Natural killer cell (primary cell): ENCODE results near the gene ACTL9. TPM values are rescaled to one million over a fixed set of nuclear protein-coding genes. Genes with fewer than 3 reads are reported as not detected.
"Not testable (repeated sequence)": the region's sequence is repeated elsewhere in the genome, so short reads cannot be mapped to it uniquely, and the experiment has no call there.

Source experiments
- ATAC-seq, 3 donors: fragments of 150-1000 bp in 2 of 3; fragments of 200-7000 bp in 1 of 3; cut with Tn5 transposase; 1 replicate in 1 of 3; 2 replicates in 2 of 3; pipeline ENCODE4 v1.10.0; 2021; ENCODE audit warnings: mild to moderate bottlenecking in 2 of 3, moderate library complexity in 2 of 3
- DNase-seq, 2 donors: peaks; one replicate each; pipeline versions ENCODE4 v3.0.0 to v3.0.0-alpha.2; 2013 to 2021; ENCODE audit warnings: mixed read lengths in 1 of 2
- H3K27ac ChIP-seq: one replicate; pipeline ENCODE4 v1.5.1; 2013; ENCODE audit warnings: mild to moderate bottlenecking, low read length
- H3K27me3 ChIP-seq: one replicate; pipeline ENCODE4 v1.6.1; 2013; ENCODE audit warnings: low read length; ENCODE audit not compliant: control insufficient read depth, insufficient read depth
- H3K36me3 ChIP-seq: one replicate; pipeline ENCODE4 v1.6.1; 2013; ENCODE audit warnings: low read length; ENCODE audit not compliant: control insufficient read depth, insufficient read depth
- H3K4me1 ChIP-seq: one replicate; pipeline ENCODE4 v1.6.1; 2013; ENCODE audit warnings: low read length; ENCODE audit not compliant: control insufficient read depth, insufficient read depth
- H3K4me3 ChIP-seq: one replicate; pipeline ENCODE4 v1.5.1; 2013; ENCODE audit warnings: low read length
- H3K9me3 ChIP-seq: one replicate; pipeline ENCODE4 v1.6.1; 2013; ENCODE audit warnings: low read length; ENCODE audit not compliant: control insufficient read depth, insufficient read depth
- H3K27ac Mint-ChIP-seq, 2 donors: one replicate each; pipeline ENCODE4 v1.8.0; 2022; ENCODE audit warnings: mild to moderate bottlenecking in 2 of 2, mixed read lengths in 2 of 2, moderate library complexity in 1 of 2
- H3K27me3 Mint-ChIP-seq, 2 donors: one replicate each; pipeline ENCODE4 v1.8.0; 2022; ENCODE audit warnings: low read depth in 2 of 2, mixed read lengths in 2 of 2
- H3K36me3 Mint-ChIP-seq: one replicate; pipeline ENCODE4 v1.8.0; 2022; ENCODE audit warnings: mixed read lengths
- H3K4me1 Mint-ChIP-seq, 2 donors: one replicate each; pipeline ENCODE4 v1.8.0; 2022; ENCODE audit warnings: mixed read lengths in 2 of 2
- H3K4me3 Mint-ChIP-seq: one replicate; pipeline ENCODE4 v1.8.0; 2022; ENCODE audit warnings: mild to moderate bottlenecking, moderate library complexity, mixed read lengths
- H3K9me3 Mint-ChIP-seq, 2 donors: one replicate each; pipeline ENCODE4 v1.8.0; 2022; ENCODE audit warnings: mixed read lengths in 2 of 2
- CTCF ChIP-seq: fragments of 200-600 bp; IDR thresholded peaks from one replicate; pipeline ENCODE4 v1.8.0; 2022; ENCODE audit warnings: antibody characterized with exemption
- WGBS: methylation state at CpG from one replicate; pipeline ENCODE4 v1.1.7; 2013; ENCODE audit warnings: missing lambda C conversion rate; ENCODE audit not compliant: insufficient coverage; 5-methylcytosine and 5-hydroxymethylcytosine counted together
- intact Hi-C: fragments of 100-400 bp; cut with micrococcal nuclease; formaldehyde crosslinking; loops from one replicate; pipeline ENCODE4 v1.14.2; 2022
- total RNA-seq, 4 donors: library from RNA; stranded (reverse); fragments of 120-200 nt in 1 of 4; gene quantifications; one replicate each; pipeline versions ENCODE4 v1.2.3 to v1.2.4, GENCODE V29; 2013 to 2022

Gene ACTL9
- total RNA-seq, 3 donors from 2014 or later (not counting 1 experiment from before 2014, with no cell fraction given) = not detected

- Histone ChIP-seq H3K27me3 (no peaks in the 10 kb centered on the region), H3K4me1 (no peaks in the 10 kb centered on the region), H3K36me3 (no peaks in the 10 kb centered on the region), H3K27ac (no peak overlapping the region), H3K9me3 (no peaks in the 10 kb centered on the region), H3K4me3 (no peak overlapping the region)
- Mint-ChIP-seq H3K9me3 (peaks cover 0 to 3% of the 10 kb centered on the region in 2 donors), H3K27ac (no peak overlapping the region), H3K4me1 (no peaks in the 10 kb centered on the region), H3K36me3 (no peaks in the 10 kb centered on the region), H3K27me3 (peaks cover 26 to 46% of the 10 kb centered on the region in 2 donors), H3K4me3 (no peak overlapping the region)
- no peak for TF ChIP-seq CTCF
- WGBS = 81% methylated on average over 3 of the region's 3 CpGs
- DNase-seq (no peak), ATAC-seq (no peak)
- intact Hi-C loops = no loop called here
Measured at GRCh38 chr19:8724276-8724675, 25.7 kb upstream of the ACTL9 start.

GRCh38 chr19:8722032-8722431 is 23.4 kb upstream of the ACTL9 start:
- Histone ChIP-seq H3K4me3 (no peak overlapping the region), H3K27me3 (no peaks in the 10 kb centered on the region), H3K4me1 (no peaks in the 10 kb centered on the region), H3K27ac (no peak overlapping the region), H3K36me3 (no peaks in the 10 kb centered on the region), H3K9me3 (no peaks in the 10 kb centered on the region)
- ATAC-seq (no peak), DNase-seq (no peak)
- Mint-ChIP-seq H3K27me3 (peaks cover 30 to 46% of the 10 kb centered on the region in 2 donors), H3K9me3 (peaks cover 0 to 3% of the 10 kb centered on the region in 2 donors), H3K4me3 (no peak overlapping the region), H3K4me1 (no peaks in the 10 kb centered on the region), H3K36me3 (no peaks in the 10 kb centered on the region), H3K27ac (no peak overlapping the region)
- no peak for TF ChIP-seq CTCF
- intact Hi-C loops = no loop called here
- 60% methylated on average over 1 of the region's 2 CpGs for WGBS

GRCh38 chr19:8721334-8721733 is 22.7 kb upstream of the ACTL9 start, which contains the start of gene OR2Z1:
Gene OR2Z1, plus strand, starts transcription at chr19:8721634. Its CDS starts 9,395 bp downstream, at chr19:8731029.
- H3K27me3 ChIP-seq = no peaks in the 10 kb centered on the region
- no peaks in the 10 kb centered on the region for H3K36me3 ChIP-seq
- intact Hi-C loops = no loop called here
- H3K9me3 ChIP-seq = no peaks in the 10 kb centered on the region
- Mint-ChIP-seq H3K9me3 (peaks cover 0 to 3% of the 10 kb centered on the region in 2 donors), H3K27me3 (peaks cover 30 to 46% of the 10 kb centered on the region in 2 donors), H3K27ac (no peak within 1 kb of the TSS), H3K4me1 (no peaks in the 10 kb centered on the region), H3K4me3 (no peak within 1 kb of the TSS), H3K36me3 (no peaks in the 10 kb centered on the region)
- DNase-seq = no peak
- no peak within 1 kb of the TSS for H3K27ac ChIP-seq
- 48% methylated on average over 1 of the region's 1 CpG for WGBS
- H3K4me1 ChIP-seq = no peaks in the 10 kb centered on the region
- no peak within 1 kb of the TSS for H3K4me3 ChIP-seq
- no peak for ATAC-seq
- TF ChIP-seq CTCF = no peak

- 91% methylated on average over 5 of the region's 7 CpGs for WGBS
- intact Hi-C loops, ATAC-seq: not testable (repeated sequence)
Measured at GRCh38 chr19:8710337-8710736, 11.7 kb upstream of the ACTL9 start.

More at GRCh38 chr19:8710337-8710736, 11.7 kb upstream of the ACTL9 start:
- not testable (repeated sequence) for H3K27ac ChIP-seq, H3K27me3 Mint-ChIP-seq, H3K27ac Mint-ChIP-seq, H3K4me3 Mint-ChIP-seq, H3K27me3 ChIP-seq, H3K9me3 Mint-ChIP-seq, H3K4me3 ChIP-seq, H3K4me1 ChIP-seq, H3K9me3 ChIP-seq, H3K36me3 ChIP-seq, DNase-seq
- Mint-ChIP-seq H3K36me3 (peaks cover 10% of the 10 kb centered on the region), H3K4me1 (peaks cover 16 to 19% of the 10 kb centered on the region in 2 donors)
